Fibroblast of gingiva (primary cell): Measurements from ENCODE around the gene IL3RA.
"Not testable (repeated sequence)": the region's sequence is repeated elsewhere in the genome, so short reads cannot be mapped to it uniquely, and the experiment has no call there.

Experiments
- DNase-seq: peaks from one replicate; pipeline ENCODE4 v3.0.0-alpha.2; 2011; ENCODE audit warnings: low read depth

IL3RA gene

DNA sequence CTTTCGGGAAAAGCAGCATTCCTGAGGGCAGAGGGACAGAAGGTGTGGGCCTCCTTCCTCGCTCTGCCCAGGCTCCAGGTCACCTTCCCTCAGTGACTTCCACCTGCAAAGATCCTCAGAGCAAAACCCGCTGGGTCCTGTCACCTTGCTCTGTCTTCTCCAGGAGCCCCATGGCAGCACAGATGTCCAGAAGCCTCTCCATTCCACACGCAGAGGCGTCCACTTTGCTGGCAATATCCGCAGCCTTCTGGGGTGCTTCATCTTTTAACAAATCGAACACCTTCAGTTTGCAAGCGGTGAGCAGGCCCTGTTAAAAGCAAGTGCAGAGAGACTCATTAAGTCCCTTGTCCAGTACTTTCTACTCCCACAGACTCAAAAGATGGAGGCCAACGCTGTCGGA is 88.8 kb downstream of the IL3RA start:
- DNase-seq, result no peak

DNA sequence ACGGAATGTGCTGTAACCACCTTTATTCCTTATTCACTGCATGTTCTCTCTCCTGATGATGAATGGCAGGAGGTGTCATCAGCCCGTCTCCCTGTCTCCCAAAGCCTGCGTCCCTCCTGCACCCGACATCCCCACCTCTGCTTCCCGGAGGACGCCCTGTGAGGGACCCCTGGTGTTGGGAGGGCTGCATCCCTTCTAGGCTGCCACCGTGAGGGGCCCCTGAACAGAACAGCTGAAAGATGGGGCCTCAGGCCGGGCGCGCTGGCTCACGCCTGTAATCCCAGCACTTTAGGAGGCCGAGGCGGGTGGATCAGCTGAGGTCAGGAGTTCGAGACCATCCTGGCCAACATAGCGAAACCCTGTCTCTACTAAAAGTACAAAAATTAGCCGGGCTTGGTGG is 89.7 kb downstream of the IL3RA start:
- DNase-seq, result not testable (repeated sequence)

DNA sequence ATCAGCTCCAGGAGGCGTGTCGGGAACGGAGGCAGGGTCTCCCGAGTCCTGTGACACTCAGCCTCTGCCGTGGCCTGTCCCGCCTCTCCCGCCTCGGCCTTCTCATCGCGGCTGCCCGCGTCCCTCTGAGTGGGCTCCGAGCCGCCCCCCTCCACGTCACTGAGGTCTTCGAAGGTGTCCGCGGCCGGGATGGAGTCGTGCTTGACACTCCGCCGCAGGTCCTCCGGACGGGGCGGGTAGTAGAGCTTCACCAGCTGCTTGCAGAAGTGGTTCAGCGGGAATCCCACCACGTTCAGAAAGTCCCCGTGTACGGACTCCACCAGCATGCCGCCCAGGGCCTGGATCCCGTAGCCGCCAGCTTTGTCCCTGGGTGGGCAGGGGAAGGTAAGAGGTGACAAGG is 91.2 kb downstream of the IL3RA start:
- DNase-seq, result no peak

GRCh38 chrX:1430451-1430850 is 93.9 kb downstream of the IL3RA start:
- DNase-seq, result no peak
